ENCODE results near the gene KLHL13. TPM values are rescaled to one million over a fixed set of nuclear protein-coding genes. Genes with fewer than 3 reads are reported as not detected.
"Not testable (repeated sequence)": the region's sequence is repeated elsewhere in the genome, so short reads cannot be mapped to it uniquely, and the experiment has no call there.

The KLHL13 gene
- 1 to 10 TPM; 1.3 to 1.6 TPM for total RNA-seq

- Mint-ChIP-seq H3K4me1 (ENCODE audit: low read depth) (peaks cover 11% of the 10 kb centered on the region), H3K4me3 (peak within 1 kb of the TSS; percentile 87 to 88), H3K36me3 (ENCODE audit: insufficient read depth in 2 of 2) (peaks cover 0 to 3% of the 10 kb centered on the region in 2 donors), H3K9me3 (no peaks in the 10 kb centered on the region), H3K27ac (peak within 1 kb of the TSS; percentile 79), H3K27me3 (ENCODE audit: low read depth) (peaks cover 29% of the 10 kb centered on the region)
- ATAC-seq (replicated peaks in 1 of 2): peak; percentile 53 to 63
- peak; percentile 7 to 16 for DNase-seq
Measured at GRCh38 chrX:118116713-118117550, at the start of gene KLHL13. Gene KLHL13 (minus strand): TSS chrX:118116810. CDS start chrX:118028473, 88,337 bp downstream.

GRCh38 chrX:118164138-118164537 is 47.5 kb upstream of the KLHL13 start:
- Mint-ChIP-seq H3K27ac (no peak overlapping the region), H3K27me3 (ENCODE audit: low read depth) (peaks cover 15% of the 10 kb centered on the region), H3K36me3 (ENCODE audit: insufficient read depth in 2 of 2) (no peaks in the 10 kb centered on the region), H3K9me3 (no peaks in the 10 kb centered on the region), H3K4me1 (ENCODE audit: low read depth) (no peaks in the 10 kb centered on the region), H3K4me3 (no peak overlapping the region)
- no peak for ATAC-seq (replicated peaks in 1 of 2)
- no peak for DNase-seq

GRCh38 chrX:118156953-118157608 is 40.5 kb upstream of the KLHL13 start:
- Mint-ChIP-seq H3K4me1 (ENCODE audit: low read depth) (no peaks in the 10 kb centered on the region), H3K36me3 (ENCODE audit: insufficient read depth in 2 of 2) (no peaks in the 10 kb centered on the region), H3K27ac (no peak overlapping the region), H3K4me3 (no peak overlapping the region), H3K27me3 (ENCODE audit: low read depth) (peaks cover 3% of the 10 kb centered on the region), H3K9me3 (no peaks in the 10 kb centered on the region)
- DNase-seq (no peak), ATAC-seq (replicated peaks in 1 of 2) (no peak)

- DNase-seq (no peak), ATAC-seq (replicated peaks in 1 of 2) (no peak)
- Mint-ChIP-seq H3K27ac (no peak overlapping the region), H3K27me3 (ENCODE audit: low read depth) (no peaks in the 10 kb centered on the region), H3K4me3 (no peak overlapping the region), H3K9me3 (no peaks in the 10 kb centered on the region), H3K4me1 (ENCODE audit: low read depth) (no peaks in the 10 kb centered on the region), H3K36me3 (ENCODE audit: insufficient read depth in 2 of 2) (no peaks in the 10 kb centered on the region)
Measured at GRCh38 chrX:118156254-118156952, 39.8 kb upstream of the KLHL13 start.

- Mint-ChIP-seq H3K9me3 (no peaks in the 10 kb centered on the region), H3K4me1 (ENCODE audit: low read depth) (no peaks in the 10 kb centered on the region), H3K4me3 (no peak overlapping the region), H3K27ac (no peak overlapping the region), H3K27me3 (ENCODE audit: low read depth) (peaks cover 7% of the 10 kb centered on the region), H3K36me3 (ENCODE audit: insufficient read depth in 2 of 2) (no peaks in the 10 kb centered on the region)
- no peak for DNase-seq
- no peak for ATAC-seq (replicated peaks in 1 of 2)
Measured at GRCh38 chrX:118153270-118153669, 36.7 kb upstream of the KLHL13 start.

- Mint-ChIP-seq H3K27me3 (ENCODE audit: low read depth) (peaks cover 7% of the 10 kb centered on the region), H3K9me3 (no peaks in the 10 kb centered on the region), H3K4me3 (no peak overlapping the region), H3K36me3 (ENCODE audit: insufficient read depth in 2 of 2) (no peaks in the 10 kb centered on the region), H3K4me1 (ENCODE audit: low read depth) (no peaks in the 10 kb centered on the region), H3K27ac (no peak overlapping the region)
- ATAC-seq (replicated peaks in 1 of 2) (no peak), DNase-seq (no peak)
Measured at GRCh38 chrX:118152721-118153120, 36.1 kb upstream of the KLHL13 start.

- DNase-seq: no peak
- no peak overlapping the region for H3K4me3 Mint-ChIP-seq
Measured at GRCh38 chrX:118148737-118149136, 32.1 kb upstream of the KLHL13 start.

GRCh38 chrX:118147771-118148170 is 31.2 kb upstream of the KLHL13 start:
- not testable (repeated sequence) for H3K9me3 Mint-ChIP-seq

More at GRCh38 chrX:118148737-118149136, 32.1 kb upstream of the KLHL13 start:
- ATAC-seq (replicated peaks in 1 of 2): no peak
- no peaks in the 10 kb centered on the region for H3K9me3 Mint-ChIP-seq
- H3K4me1 Mint-ChIP-seq (ENCODE audit: low read depth): no peaks in the 10 kb centered on the region
- H3K36me3 Mint-ChIP-seq (ENCODE audit: insufficient read depth in 2 of 2): no peaks in the 10 kb centered on the region
- H3K27ac Mint-ChIP-seq: no peak overlapping the region
- peaks cover 11% of the 10 kb centered on the region for H3K27me3 Mint-ChIP-seq (ENCODE audit: low read depth)

GRCh38 chrX:118143578-118143977 is 27.0 kb upstream of the KLHL13 start:
- H3K27me3 Mint-ChIP-seq (ENCODE audit: low read depth): peaks cover 4% of the 10 kb centered on the region
- DNase-seq (no peak), ATAC-seq (replicated peaks in 1 of 2) (no peak)
- no peaks in the 10 kb centered on the region for H3K4me1 Mint-ChIP-seq (ENCODE audit: low read depth)
- H3K9me3 Mint-ChIP-seq: no peaks in the 10 kb centered on the region
- no peak overlapping the region for H3K4me3 Mint-ChIP-seq
- H3K36me3 Mint-ChIP-seq (ENCODE audit: insufficient read depth in 2 of 2): no peaks in the 10 kb centered on the region
- H3K27ac Mint-ChIP-seq: no peak overlapping the region

More at GRCh38 chrX:118147771-118148170, 31.2 kb upstream of the KLHL13 start:
- H3K27ac Mint-ChIP-seq; H3K4me1 Mint-ChIP-seq (ENCODE audit: low read depth); ATAC-seq (replicated peaks in 1 of 2); H3K4me3 Mint-ChIP-seq; H3K36me3 Mint-ChIP-seq (ENCODE audit: insufficient read depth in 2 of 2); DNase-seq: not testable (repeated sequence)
- peaks cover 11% of the 10 kb centered on the region for H3K27me3 Mint-ChIP-seq (ENCODE audit: low read depth)

GRCh38 chrX:118131336-118131735 is 14.7 kb upstream of the KLHL13 start:
- peaks cover 10% of the 10 kb centered on the region for H3K27me3 Mint-ChIP-seq (ENCODE audit: low read depth)
- H3K36me3 Mint-ChIP-seq (ENCODE audit: insufficient read depth in 2 of 2): no peaks in the 10 kb centered on the region
- H3K27ac Mint-ChIP-seq: no peak overlapping the region
- H3K4me3 Mint-ChIP-seq: no peak overlapping the region
- ATAC-seq (replicated peaks in 1 of 2) (no peak), DNase-seq (no peak)
- no peaks in the 10 kb centered on the region for H3K9me3 Mint-ChIP-seq
- H3K4me1 Mint-ChIP-seq (ENCODE audit: low read depth): no peaks in the 10 kb centered on the region

- Mint-ChIP-seq H3K27me3 (ENCODE audit: low read depth) (peaks cover 10% of the 10 kb centered on the region), H3K9me3 (no peaks in the 10 kb centered on the region), H3K36me3 (ENCODE audit: insufficient read depth in 2 of 2) (no peaks in the 10 kb centered on the region), H3K27ac (no peak overlapping the region), H3K4me3 (no peak overlapping the region), H3K4me1 (ENCODE audit: low read depth) (no peaks in the 10 kb centered on the region)
- ATAC-seq (replicated peaks in 1 of 2) (no peak), DNase-seq (no peak)
Measured at GRCh38 chrX:118129681-118130080, 13.1 kb upstream of the KLHL13 start.

- ATAC-seq (replicated peaks in 1 of 2) (no peak), DNase-seq (no peak)
- H3K9me3 Mint-ChIP-seq: no peaks in the 10 kb centered on the region
- H3K36me3 Mint-ChIP-seq (ENCODE audit: insufficient read depth in 2 of 2): no peaks in the 10 kb centered on the region
- peaks cover 7% of the 10 kb centered on the region for H3K27me3 Mint-ChIP-seq (ENCODE audit: low read depth)
- no peaks in the 10 kb centered on the region for H3K4me1 Mint-ChIP-seq (ENCODE audit: low read depth)
- H3K4me3 Mint-ChIP-seq: no peak overlapping the region
- no peak overlapping the region for H3K27ac Mint-ChIP-seq
Measured at GRCh38 chrX:118128724-118129123, 12.1 kb upstream of the KLHL13 start.

GRCh38 chrX:118126286-118126685 is 9.7 kb upstream of the KLHL13 start:
- no peaks in the 10 kb centered on the region for H3K9me3 Mint-ChIP-seq
- peaks cover 1% of the 10 kb centered on the region for H3K27me3 Mint-ChIP-seq (ENCODE audit: low read depth)
- DNase-seq (no peak), ATAC-seq (replicated peaks in 1 of 2) (no peak)
- H3K4me3 Mint-ChIP-seq: no peak overlapping the region
- H3K36me3 Mint-ChIP-seq (ENCODE audit: insufficient read depth in 2 of 2): no peaks in the 10 kb centered on the region
- H3K4me1 Mint-ChIP-seq (ENCODE audit: low read depth): no peaks in the 10 kb centered on the region
- H3K27ac Mint-ChIP-seq: no peak overlapping the region

All from activated T-cell treated with anti-CD3 and anti-CD28 coated beads, Interleukin-2, amount 50 U/mL, for 72 hours (primary cell).